Stimulated activated CD4-positive, alpha-beta T cell treated with anti-CD3 and anti-CD28 coated beads, Interleukin-12 subunit alpha, Interleukin-12 subunit beta, amount 100 ng/mL, for 48 hours (primary cell): Measurements from ENCODE around the gene ZNF165.
"Not testable (repeated sequence)": the region's sequence is repeated elsewhere in the genome, so short reads cannot be mapped to it uniquely, and the experiment has no call there.

Source experiments
- DNase-seq, 3 donors: peaks; one replicate each; pipeline ENCODE4 v3.0.0-alpha.2; 2020; ENCODE audit warnings: low read depth in 2 of 3, low spot score in 1 of 3

ZNF165 gene

DNA sequence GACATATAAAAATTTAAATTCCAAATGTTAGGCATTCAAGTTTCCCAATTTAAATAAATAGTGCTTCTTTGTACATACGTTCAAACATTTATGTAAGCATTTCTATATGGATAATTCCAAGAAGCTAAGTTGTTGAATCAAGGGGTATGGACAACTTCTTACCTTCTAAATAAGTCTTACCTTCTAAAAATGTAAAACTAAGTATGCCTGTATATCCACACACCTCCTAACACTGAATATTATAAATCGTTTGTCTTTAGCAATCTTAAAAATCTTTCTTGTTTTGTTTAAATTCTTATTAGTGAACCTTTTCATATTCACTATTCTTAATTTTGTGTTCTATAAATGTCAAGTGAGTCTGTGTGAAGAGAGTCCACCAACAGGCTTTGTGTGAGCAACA is 41.5 kb downstream of the ZNF165 start:
- no peak for DNase-seq

GRCh38 chr6:28122283-28122682 is 41.9 kb downstream of the ZNF165 start:
- DNase-seq: not testable (repeated sequence)

DNA sequence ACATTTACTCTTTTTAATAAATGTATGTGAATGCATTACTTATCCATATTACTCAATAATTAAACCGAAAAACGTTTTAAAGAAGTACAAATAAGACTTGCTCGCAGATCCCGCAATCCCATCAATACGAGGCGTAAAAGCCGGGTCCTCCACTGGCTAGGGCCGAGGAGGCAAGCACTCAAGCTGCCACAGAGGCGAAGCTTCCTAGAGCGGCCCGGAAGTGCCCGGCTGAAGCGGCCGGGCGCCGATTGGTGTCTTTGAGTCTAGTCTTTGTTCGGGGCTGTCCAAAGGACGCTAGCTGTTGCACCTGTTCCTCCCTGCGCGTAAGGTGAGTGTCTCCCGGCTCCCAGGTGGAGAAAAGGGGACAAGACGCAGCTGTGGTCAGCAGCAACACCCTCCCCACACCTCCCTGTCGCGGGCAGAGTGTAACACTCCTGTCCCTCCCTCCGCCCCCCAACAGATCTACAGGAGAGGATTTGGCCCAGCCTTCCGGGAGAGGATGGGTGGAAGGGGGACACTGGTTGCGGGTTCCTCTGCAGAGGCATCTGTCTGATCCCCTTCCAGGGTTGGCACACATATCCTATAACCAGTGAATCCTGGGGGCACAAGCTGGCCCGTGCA is 44.1 kb downstream of the ZNF165 start, which contains the start of gene ZSCAN16:
ZSCAN16 (plus strand) TSS at position 260 of the 621 bp plus-strand sequence. CDS start 835 bp downstream, outside the sequence.
- peak; percentile 49 to 68 (median 66) for DNase-seq

- no peak for DNase-seq
Measured at GRCh38 chr6:28124971-28125353, 44.6 kb downstream of the ZNF165 start.

DNA sequence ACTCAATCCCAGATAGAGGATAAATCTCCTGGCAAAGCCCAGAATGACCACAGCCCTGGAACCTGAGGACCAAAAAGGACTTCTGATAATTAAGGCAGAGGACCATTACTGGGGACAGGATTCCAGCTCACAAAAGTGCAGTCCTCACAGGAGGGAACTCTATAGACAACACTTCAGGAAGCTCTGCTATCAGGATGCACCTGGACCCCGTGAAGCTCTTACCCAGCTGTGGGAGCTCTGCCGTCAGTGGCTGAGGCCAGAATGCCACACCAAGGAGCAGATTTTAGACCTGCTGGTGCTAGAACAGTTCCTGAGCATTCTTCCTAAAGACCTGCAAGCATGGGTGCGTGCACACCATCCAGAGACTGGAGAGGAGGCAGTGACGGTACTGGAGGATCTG is 45.0 kb downstream of the ZNF165 start:
- DNase-seq: no peak

DNA sequence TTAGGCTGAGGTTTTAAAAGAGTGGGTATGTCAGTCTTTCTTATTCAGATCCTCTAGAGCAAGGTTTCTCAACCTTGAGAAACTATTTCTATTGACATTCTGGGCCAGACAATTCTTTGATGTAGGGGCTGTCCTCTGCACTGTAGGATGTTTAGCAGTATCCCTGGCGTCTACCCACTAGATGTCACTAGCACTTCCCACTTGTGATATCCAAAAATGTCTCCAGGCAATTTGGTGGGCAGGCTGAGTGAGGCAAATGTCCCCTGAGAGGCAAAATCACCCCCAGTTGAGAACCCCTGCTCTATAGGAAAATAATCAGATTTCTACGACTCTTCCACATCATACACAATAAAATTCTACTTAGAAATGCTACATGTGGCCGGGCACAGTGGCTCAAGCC is 53.6 kb downstream of the ZNF165 start:
- DNase-seq: no peak

DNA sequence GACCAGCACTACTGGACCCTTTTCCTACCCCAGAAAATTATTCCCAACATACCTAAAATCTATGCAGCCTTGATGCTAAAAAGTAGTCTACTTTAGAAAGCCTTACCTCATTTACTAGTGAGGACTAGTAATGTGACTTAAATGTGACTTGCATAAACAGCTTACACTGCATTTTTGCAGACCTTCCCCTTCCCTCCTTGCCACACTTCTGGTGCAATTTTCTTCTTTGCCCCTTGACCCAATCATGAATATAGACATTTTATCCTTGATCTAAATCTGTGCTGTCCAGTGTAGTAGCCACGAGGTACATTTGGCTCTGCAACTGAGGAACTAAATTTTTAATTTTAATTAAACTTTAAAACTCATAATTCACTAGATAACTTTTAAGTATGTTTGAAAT is 54.3 kb downstream of the ZNF165 start:
- DNase-seq: no peak

GRCh38 chr6:28135393-28135792 is 55.0 kb downstream of the ZNF165 start:
- no peak for DNase-seq

GRCh38 chr6:28136585-28137504 is 56.5 kb downstream of the ZNF165 start:
- peak; percentile 65 to 75 (median 69) for DNase-seq

GRCh38 chr6:28137505-28137981 is 57.2 kb downstream of the ZNF165 start:
- no peak for DNase-seq
